ENCODE data around the gene VWA8.

GRCh38 chr13:41811588-41812021 lies 149.3 kb downstream of the VWA8 start:
- no peak for TF ChIP-seq CTCF (optimal IDR thresholded peaks at IDR 0.05 in 1 of 3, IDR thresholded peaks at IDR 0.05 in 1 of 3, conservative IDR thresholded peaks at IDR 0.05 in 1 of 3; ENCODE audit: extremely low read depth in 1 of 3, insufficient read depth in 2 of 3, low read length in 3 of 3)
- TF ChIP-seq EZH2 (IDR thresholded peaks at IDR 0.05; ENCODE audit: low read length): no peak
